Measurements from ENCODE around the gene UFD1.

UFD1 gene

GRCh38 chr22:19400881-19401280 is 78.1 kb downstream of the UFD1 start:
- H3K4me3 ChIP-seq (ENCODE audit: low read depth, low read length), result no peak overlapping the region

Data from iPS-11a (cell line).